NOMO-1 treated with DMSO at 0.1 percent for 48 hours (cell line): ENCODE data around the gene SLC29A1.
"Not testable (repeated sequence)": the region's sequence is repeated elsewhere in the genome, so short reads cannot be mapped to it uniquely, and the experiment has no call there.

Source experiments
- DNase-seq: peaks from one replicate; lab custom pipeline; 2025; ENCODE audit not compliant: unreplicated experiment; lab: John Stamatoyannopoulos, UW

The SLC29A1 gene

DNA sequence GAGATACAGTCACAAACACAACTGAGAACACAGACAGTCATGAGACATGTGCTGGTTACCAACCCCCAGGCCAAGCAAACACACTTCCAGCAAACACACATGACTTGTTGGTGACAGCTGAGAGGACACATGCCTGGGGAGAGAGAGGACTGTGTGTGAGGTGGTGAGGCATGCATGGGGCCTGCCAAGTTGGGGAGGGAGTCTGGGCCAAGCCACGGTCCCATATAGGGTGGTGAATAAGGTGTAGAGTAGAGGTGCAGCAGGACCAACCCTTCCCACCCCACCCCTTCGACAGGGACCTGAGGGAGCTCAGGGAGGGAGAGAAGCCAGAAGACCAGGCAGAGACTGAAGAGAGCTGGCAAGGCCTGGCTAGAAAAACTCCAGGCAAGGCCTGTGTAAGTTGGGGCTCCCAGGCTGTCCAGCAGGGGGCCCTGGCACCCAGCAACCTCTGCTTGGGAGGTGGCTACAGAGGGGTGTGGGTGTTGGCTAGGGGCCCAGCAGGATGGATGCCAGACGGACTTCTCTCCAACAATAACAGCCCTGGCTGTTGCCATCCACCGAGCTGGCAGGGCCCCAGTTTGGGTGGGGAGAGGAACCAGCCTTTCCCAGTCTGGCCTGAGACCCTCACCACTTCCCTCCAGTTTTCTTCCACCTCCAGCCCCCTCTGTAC, 2.0 kb upstream of the SLC29A1 start:
- DNase-seq: peak; percentile 56

DNA sequence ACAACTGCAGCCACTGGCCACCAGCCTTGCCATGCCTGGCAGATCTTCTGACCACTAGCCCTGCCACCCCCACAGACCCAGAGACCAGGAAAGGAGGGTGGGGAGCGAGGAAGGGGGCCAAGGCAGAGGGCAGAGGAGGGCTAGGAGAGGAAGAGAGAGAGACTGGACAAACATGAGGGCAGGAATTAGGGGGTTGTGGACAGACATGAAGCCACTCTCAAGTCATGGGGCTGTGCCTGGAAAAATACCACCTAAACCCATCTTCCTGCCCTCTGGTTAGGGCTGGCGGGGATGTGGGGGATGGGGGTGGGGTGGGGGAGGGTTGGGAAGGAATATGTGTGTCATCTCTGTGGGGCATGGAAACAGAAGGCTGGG, 1.4 kb upstream of the SLC29A1 start:
- no peak for DNase-seq

DNA sequence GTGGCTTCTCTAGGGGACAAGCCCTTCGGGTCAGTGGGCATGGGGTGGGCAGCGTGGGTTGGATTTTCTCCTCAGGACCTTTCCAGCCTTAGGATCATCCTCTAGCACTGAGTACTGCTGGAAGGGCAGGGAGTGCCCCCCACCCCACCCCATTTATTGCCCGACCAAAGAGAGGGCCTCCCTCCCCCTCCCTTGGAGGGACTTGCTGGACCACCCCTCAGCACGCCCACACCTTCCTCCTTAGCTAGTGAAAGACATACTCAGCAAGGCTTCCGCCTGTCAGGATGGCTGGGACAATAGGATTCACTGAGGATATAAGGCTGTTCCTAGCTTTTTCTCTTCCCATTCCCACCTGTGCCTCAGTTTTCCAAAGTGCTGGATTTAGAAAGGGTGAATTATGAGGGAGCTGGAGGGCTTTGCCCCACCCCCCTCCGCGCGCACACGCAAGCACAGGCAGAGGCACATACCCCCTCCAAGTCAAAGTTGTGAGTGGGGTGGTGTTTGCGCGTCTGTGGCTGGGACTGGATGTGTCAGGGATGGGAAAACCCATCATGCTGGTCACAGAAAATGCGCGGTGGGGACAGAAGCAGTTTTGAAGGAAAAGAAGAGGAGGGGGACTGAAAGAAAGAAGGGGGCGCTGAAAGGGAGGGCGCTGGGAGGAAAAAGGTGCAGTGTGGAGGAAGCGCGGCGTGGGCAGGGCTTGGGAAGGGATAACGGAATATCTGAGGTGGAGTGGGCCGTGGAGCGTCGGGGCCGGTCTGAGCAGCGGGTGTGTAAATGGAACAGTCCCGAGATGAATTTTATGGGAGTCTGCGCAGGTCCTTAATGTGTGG, 693 bp upstream of the SLC29A1 start:
- no peak for DNase-seq

DNA sequence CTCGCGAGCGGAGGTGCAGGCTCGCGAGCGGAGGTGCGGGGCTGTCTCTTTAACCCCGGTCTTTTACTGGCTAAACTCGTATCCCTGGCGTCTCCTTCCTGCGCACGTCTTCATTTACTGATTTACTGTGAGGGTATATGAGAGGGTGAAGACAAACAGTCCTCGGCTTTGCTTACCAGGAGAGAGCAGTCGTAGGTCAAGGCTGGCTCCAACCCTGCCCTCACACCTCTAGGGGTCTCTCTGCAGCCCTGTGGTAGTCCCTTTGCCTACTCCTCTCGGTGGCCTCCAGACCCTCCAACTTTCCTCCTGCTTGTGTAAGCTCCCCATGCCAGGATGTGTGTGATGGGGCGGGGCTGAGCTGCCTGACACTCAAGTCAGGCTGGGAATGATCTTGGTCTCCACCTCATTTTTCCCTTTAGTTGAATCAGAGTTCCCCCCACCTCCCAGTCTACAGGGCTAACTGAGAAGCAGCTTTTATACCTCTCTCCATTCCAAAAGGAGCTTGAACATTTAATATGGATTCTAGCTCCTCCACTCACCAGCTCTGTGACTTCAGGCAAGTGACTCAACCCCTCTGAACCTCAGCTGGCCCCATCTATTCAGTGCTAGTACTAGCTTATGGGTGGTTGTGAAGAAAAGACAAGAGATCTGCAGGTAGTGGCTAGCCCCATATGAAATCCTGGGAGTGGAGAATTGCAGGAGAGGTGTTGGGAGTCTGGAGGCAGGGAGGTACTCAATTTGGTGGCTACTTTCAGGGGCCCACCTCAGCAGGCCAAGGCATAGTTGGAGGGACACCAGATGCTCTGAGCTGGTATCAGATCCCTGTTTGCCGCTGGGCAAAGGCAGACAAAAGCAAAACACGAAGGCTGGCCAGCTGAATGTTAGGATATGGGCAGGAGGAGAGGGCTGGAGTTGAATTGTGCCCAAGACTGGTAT, 902 bp downstream of the SLC29A1 start:
- DNase-seq: no peak

DNA sequence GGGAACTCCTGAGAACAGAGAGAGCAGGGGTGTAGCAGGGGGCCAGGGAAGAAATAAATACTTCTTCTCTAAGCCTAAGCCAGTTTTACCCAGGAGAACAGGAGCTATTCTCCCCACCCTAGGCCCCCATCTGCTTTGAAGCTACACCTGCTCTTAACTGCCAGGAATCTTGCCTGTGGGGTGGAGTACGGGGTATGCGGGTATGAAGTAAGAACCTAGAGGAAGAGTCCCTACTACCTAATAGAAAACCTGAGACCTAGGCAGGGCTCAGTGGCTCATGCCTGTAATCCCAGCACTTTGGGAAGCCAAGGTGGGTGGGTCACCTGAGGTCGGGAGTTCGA, 1.5 kb downstream of the SLC29A1 start:
- no peak for DNase-seq

DNA sequence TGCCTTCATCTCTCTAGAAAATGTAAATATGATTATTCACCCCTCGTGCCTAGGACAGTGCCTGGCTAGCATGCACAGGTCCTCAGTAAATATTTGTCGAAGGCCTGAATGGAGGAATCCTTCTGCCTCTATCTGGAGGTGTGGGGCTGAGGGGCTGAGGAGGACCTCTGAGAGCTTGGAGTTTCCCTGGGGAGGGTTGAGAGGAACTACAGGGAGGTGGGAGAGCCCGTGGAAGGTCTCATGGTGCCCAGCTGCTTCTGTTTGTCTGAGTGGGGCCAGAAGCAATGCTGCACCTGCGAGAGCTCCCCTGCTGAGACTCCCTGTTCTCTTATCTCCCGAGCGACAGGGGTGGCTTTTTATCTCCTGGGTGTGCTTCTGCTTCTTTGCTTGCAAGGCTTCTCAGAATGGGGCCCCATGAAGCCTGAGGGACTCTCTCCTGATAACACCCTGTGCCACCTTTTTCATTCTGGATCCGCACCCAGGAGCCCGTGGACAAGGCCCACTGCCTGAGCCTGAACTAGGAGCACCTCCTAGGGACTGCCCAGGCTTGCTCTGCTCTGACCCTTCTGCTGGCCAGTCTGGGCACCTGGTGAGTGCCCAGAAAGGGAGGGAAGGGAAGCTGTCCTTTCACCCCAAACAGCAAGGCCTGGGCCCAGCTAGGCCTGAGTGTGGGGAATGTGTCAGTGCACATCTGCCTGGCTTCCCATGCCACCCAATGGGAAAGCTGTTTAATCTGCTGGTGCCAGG, 2.4 kb downstream of the SLC29A1 start:
- DNase-seq: no peak

DNA sequence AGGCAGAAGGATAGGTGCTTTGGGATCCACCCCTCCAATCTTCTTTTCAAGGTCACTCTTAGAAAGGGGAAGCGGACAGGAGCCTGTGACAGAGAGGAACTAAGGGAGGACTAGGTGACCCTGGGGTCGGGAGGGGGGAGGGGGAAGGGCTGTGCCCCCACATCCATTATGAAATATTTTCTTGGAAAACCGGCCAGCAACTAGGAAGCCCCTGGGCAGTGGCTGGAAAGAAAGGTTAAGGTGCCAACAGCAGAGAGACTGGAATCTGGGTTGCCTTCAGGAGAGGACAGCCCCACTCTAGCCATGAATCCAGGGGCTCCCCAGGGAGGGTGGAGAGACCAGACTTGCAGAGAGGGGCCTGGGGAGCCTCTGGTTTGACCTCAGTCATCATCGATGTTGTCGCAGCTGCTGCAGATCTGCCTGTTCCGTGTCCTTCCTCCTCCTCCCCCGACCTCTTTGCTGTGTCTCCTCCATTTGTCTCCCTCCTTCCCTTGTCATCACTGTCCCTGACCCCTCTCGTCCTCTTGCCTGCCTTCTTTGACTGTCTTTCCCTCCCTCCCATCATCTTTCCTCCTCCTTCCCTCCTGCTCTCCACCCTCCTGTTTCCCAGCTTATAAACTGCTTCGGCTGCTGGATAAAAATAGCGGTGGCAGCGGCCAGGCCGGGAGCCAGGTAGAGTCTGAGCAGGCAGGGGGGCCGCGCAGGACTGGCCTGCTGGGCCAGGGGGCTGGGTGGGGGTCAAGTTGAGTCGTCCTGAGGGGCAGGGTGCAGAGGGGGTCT, 3.2 kb downstream of the SLC29A1 start:
- DNase-seq: peak; percentile 40

DNA sequence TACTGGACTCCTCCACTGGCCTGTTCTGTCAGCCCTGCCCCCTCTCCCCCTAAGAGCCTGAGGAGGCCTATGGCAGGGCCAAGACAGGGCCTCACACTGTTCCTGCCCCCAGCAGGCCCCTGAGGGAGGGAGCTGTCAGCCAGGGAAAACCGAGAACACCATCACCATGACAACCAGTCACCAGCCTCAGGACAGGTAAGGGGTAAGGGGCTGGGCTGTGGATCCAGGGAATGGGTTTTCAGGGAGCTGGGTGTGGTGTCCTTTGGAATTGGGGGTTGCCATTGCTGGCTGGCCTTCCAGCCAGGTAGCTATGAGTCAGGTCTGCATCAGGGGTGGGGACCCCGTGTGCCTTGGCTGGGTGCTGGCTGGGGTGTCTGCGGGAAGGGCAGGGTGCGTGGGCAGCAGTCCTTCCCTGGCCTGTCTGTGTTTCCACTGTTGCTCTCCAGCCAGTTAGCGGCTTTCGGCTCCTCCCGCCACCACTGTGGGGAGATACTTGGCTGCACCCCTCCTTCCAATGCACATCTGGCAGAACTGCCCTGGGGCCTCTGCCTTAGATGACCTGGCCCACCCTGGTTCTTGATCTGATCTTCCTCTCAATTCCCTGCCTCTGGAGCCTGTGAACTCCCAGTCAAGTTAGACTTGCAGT, 3.9 kb downstream of the SLC29A1 start:
- no peak for DNase-seq

DNA sequence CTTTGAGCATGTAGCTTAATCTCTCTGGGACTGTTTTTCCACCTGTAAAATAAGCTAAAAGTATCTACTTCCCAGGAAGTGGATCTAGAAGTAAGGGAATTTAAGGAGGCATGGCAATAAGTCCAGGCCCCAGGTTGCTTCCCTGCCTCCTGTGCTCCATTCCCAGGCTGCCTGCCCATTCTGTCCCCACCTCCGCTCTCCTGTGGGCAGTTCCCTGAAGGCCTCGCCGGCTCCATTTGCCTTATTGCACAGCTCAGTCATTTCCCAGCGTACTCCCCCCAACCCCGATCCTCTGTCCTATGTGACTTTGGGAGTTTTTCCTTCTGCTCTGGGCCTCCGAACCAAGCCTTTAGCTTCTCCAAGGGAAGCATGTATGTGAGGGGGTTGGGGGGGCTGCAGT, 4.6 kb downstream of the SLC29A1 start:
- DNase-seq: no peak

DNA sequence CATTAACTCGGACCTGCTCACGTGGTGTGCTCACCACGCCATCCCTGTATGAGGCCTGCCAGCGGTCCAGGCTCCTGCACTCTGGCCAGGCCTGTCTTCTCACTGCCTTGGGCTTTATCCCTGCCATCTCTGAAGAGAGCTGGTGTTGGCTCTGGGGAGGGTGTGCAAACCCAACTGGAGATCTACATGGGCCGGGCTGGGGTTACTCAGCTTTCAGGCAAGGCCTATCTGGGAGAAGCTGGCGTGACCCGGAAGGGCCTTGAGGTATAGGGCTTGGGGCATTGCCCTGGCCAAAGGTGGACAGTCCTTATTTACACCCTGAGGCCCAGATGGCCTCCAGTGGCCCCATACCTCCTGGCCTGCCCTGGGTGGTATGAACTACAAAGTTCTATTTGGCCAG, 5.0 kb downstream of the SLC29A1 start:
- DNase-seq: no peak

DNA sequence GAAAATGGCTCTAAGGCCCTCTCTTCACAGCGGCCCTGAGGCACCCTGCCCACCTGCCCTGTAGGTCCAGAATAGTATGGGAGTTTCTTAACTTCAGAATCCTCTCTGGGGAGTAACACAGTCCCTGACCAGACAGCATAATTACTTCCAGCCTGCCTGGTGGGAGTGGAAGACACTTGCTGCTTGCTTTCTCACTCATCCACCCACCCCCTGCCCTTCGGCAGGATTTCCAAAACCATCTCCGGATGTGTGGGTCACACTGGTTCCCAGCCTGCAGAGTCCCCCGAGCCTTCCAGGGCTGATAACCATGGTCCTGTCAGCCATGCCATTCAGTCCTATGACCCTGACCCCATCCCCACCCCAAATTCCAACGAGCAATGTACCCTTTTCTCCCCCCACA, 5.4 kb downstream of the SLC29A1 start:
- no peak for DNase-seq

DNA sequence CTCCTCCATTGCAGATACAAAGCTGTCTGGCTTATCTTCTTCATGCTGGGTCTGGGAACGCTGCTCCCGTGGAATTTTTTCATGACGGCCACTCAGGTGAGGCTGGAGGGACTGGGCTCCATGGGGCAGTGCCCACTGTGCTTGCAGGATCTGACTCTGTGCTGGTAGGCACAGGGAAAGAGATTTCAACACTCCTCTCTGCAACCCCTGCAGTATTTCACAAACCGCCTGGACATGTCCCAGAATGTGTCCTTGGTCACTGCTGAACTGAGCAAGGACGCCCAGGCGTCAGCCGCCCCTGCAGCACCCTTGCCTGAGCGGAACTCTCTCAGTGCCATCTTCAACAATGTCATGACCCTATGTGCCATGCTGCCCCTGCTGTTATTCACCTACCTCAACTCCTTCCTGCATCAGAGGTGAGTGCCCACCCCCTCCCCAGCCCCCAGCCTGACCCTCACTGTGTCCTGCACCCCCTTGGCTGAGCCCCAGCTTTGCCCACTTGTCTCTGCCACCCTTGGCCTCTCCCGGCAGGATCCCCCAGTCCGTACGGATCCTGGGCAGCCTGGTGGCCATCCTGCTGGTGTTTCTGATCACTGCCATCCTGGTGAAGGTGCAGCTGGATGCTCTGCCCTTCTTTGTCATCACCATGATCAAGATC, 6.1 kb downstream of the SLC29A1 start:
- no peak for DNase-seq

DNA sequence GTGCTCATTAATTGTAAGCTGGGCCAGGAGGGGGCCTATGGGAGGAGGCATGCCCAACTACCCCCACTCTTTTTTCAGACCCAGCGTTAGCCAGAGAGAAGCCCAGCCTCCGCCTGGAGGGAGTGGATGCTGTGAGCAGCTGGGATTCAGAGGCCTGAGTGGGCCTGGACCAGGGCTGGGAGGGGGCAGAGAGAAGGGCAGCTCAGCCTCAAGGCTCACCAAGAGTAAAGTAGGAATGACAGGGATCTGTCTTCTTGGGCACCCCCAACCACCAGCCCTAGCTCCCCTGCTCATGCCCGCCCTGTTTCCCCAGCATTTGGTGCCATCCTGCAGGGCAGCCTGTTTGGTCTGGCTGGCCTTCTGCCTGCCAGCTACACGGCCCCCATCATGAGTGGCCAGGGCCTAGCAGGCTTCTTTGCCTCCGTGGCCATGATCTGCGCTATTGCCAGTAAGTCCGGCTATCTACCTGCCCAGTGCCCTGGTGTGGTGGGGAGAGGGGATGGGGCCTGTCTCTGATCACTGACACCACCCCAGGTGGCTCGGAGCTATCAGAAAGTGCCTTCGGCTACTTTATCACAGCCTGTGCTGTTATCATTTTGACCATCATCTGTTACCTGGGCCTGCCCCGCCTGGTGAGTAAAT, 6.8 kb downstream of the SLC29A1 start:
- DNase-seq: no peak

DNA sequence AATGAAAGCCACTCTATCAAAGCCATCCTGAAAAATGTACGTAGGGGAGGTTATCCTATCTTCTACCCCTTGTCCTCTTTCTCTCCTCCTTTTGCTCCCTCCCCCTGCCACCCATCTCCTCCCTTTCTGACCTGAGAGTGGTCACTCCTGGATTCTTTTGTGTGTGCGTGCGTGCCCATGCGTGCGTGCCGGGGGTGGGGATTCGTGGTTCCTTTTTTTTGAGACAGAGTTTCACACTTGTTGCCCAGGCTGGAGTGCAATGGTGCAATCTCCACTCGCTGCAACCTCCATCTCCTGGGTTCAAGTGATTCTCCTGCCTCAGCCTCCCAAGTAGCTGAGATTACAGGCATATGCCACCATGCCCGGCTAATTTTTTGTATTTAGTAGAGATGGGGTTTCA, 8.0 kb downstream of the SLC29A1 start:
- DNase-seq: not testable (repeated sequence)

DNA sequence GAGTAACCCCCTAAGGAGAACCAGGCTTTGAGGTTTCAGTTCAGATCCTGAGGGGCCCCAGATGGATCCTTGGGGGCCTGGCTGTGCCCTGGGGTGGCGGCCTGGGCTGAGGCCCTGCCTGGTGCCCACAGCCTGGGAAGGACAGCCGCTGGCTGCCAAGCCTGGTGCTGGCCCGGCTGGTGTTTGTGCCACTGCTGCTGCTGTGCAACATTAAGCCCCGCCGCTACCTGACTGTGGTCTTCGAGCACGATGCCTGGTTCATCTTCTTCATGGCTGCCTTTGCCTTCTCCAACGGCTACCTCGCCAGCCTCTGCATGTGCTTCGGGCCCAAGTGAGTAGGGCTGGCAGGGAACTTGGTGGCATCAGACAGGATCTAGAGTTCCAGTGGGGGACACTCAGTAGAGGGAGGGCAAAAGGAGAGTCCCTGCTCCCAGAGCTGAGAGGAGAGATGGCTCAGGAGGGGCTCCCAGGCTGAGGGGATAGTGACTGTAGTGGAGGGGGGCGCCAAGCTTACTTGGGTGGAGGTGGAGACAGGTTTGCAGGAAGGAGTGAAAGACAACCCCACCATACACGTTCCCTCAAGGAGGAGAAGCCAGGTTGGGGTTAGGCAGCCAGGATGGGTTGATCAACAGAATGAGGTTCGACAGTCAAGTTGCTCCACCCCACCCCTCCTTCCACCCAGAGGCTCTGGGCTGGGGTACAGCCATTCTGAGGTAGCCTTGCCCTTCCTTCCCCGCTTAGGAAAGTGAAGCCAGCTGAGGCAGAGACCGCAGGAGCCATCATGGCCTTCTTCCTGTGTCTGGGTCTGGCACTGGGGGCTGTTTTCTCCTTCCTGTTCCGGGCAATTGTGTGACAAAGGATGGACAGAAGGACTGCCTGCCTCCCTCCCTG, 9.5 kb downstream of the SLC29A1 start:
- no peak for DNase-seq

DNA sequence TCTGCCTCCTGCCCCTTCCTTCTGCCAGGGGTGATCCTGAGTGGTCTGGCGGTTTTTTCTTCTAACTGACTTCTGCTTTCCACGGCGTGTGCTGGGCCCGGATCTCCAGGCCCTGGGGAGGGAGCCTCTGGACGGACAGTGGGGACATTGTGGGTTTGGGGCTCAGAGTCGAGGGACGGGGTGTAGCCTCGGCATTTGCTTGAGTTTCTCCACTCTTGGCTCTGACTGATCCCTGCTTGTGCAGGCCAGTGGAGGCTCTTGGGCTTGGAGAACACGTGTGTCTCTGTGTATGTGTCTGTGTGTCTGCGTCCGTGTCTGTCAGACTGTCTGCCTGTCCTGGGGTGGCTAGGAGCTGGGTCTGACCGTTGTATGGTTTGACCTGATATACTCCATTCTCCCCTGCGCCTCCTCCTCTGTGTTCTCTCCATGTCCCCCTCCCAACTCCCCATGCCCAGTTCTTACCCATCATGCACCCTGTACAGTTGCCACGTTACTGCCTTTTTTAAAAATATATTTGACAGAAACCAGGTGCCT, 10.2 kb downstream of the SLC29A1 start:
- no peak for DNase-seq
